Endometrium (tissue), 2 donors: ENCODE data around the gene UGT1A6.
"Not testable (repeated sequence)": the region's sequence is repeated elsewhere in the genome, so short reads cannot be mapped to it uniquely, and the experiment has no call there.

Experiments used
- FAIRE-seq: peaks from 2 replicates; lab custom pipeline; 2012; peaks lifted over from hg19 to GRCh38; lab: Jason Lieb, UNC
- donor health status: control.
- donor health status: control.

The UGT1A6 gene

DNA sequence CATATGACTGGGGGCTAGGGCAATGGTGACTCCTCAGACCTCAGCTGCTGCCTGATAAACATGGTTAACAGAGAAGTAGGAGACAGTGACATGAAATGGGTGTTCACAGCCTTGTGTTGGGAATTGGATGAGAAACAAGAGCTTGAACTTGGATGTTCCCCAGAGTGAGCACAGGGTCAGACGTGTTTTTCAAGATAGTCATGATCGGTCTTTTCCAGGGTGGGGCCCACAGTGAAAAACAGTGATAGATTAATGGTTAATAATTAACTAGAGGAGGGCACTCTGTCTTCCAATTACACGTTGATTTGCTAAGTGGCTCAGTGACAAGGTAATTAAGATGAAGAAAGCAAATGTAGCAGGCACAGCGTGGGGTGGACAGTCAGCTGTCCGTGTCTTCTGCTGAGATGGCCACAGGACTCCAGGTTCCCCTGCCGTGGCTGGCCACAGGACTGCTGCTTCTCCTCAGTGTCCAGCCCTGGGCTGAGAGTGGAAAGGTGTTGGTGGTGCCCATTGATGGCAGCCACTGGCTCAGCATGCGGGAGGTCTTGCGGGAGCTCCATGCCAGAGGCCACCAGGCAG lies 36.1 kb downstream of the UGT1A6 start, which contains the start of gene UGT1A3:
UGT1A3 (plus strand) TSS at position 320 of the 579 bp plus-strand sequence; CDS start at position 405, 85 bp downstream.
- FAIRE-seq: no peak

DNA sequence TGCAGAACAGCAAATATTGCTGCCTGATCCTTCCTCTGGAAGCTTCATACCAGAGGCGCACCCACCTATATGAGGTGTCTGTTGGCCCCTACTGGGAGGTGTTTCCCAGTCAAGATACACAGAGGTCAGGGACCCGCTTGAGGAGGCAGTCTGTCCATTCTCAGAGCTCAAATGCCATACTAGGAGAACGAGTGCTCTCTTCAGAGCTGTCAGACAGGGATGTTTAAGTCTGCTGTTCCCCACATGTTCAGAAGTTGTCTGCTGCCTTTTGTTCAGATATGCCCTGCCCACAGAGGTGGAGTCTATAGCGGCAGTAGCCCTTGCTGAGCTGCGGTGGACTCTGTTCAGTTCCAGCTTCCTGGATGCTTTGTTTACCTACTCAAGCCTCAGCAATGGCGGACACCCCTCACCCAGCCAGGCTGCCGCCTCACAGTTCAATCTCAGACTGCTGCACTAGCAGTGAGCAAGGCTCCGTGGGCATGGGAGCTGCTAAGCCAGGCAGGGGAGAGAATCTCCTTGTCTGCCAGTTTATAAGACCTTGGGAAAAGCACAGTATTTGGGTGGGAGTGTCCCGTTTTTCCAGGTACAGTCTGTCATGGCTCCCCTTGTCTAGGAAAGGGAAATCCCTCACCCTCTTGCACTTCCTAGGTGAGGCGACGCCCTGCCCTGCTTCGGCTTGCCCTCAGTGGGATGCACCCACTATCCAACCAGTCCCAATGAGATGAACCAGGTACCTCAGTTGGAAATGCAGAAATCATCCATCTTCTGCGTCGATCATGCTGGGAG lies 44.4 kb downstream of the UGT1A6 start:
- not testable (repeated sequence) for FAIRE-seq

DNA sequence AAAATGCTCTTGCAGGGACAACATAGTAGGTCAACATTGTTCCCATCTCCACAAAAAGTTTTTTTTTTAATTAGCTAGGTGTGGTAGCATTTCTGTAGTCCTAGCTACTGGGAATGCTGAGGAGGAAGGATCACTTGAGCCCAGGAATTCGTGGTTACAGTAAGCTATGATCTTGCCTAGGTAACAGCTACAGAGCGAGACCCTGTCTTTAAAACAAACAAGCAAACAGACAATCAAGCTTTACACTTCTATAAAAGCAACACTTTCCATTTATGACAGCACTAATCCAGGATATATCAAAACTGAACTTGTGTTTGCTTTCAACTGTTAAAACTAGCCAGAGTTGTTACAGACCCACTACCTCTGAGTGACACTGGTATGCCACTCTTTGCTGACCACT lies 48.2 kb downstream of the UGT1A6 start:
- no peak for FAIRE-seq

DNA sequence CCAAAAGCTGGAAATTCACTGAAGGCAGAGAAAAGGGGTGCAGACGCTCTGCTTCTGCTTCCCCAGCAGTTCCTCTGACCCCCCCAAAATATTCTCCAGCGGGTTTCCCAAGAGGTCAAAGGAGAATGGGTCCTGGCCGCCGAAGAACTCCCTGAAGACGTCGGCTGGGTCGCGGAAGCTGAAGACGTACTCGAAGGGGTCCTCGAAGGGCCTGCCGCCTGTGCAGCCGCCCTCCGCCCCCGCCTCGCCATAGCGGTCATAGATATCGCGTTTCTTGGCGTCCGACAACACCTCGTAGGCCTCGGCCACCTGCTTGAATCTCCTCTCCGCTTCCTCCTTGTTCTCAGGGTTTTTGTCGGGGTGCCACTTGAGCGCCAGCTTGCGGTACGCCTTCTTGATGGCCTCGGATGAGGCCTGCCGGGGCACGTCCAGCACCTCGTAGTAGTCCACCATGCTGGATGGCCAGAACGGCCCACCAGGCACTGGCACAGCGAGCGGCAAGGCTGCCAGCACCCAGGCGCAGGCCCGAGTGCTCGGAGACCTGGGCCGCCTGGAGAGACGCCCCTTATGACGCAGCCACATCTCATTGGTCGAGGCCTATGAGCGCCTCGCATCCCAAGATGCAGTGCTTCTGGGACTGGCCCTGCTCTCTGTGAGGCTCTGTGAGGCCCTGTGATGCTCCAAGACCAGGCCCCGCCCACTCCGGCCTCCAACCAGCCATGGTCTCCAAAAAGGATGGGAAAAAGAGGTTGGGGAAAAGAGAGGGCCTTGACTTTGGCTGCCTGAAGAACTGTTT lies 51.0 kb downstream of the UGT1A6 start:
- no peak for FAIRE-seq

- FAIRE-seq: no peak
These were observed 52.5 kb downstream of the UGT1A6 start for GRCh38 chr2:233745073-233745755.

- FAIRE-seq: not testable (repeated sequence)
These were observed 53.1 kb downstream of the UGT1A6 start for GRCh38 chr2:233745838-233746237.

GRCh38 chr2:233746475-233747282 lies 54.0 kb downstream of the UGT1A6 start:
- FAIRE-seq: no peak

DNA sequence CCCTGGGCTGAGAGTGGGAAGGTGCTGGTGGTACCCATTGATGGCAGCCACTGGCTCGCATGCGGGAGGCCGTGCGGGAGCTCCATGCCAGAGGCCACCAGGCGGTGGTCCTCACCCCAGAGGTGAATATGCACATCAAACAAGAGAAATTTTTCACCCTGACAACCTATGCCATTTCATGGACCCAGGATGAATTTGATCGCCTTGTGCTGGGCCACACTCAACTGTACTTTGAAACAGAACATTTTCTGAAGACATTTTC lies 54.5 kb downstream of the UGT1A6 start:
- no peak for FAIRE-seq

DNA sequence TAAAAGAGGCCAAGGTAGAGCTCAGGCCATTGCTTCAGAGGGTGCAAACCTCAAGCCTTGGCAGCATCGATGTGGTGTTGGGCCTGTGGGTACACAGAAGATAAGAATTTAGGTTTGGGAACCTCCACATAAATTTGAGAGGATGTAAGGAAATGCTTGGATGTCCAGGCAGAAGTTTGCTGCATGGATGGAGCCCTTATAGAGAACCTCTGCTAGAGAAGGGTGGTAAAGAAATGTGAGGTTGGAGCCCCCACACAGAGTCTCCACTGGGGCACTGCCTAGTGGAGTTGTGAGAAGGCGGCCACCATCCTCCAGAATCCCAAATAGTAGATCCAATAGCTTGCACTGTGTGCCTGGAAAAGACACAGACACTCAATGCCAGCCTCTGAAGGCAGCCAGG lies 58.0 kb downstream of the UGT1A6 start:
- FAIRE-seq: not testable (repeated sequence)

GRCh38 chr2:233751212-233752009 lies 58.7 kb downstream of the UGT1A6 start:
- FAIRE-seq: not testable (repeated sequence)

DNA sequence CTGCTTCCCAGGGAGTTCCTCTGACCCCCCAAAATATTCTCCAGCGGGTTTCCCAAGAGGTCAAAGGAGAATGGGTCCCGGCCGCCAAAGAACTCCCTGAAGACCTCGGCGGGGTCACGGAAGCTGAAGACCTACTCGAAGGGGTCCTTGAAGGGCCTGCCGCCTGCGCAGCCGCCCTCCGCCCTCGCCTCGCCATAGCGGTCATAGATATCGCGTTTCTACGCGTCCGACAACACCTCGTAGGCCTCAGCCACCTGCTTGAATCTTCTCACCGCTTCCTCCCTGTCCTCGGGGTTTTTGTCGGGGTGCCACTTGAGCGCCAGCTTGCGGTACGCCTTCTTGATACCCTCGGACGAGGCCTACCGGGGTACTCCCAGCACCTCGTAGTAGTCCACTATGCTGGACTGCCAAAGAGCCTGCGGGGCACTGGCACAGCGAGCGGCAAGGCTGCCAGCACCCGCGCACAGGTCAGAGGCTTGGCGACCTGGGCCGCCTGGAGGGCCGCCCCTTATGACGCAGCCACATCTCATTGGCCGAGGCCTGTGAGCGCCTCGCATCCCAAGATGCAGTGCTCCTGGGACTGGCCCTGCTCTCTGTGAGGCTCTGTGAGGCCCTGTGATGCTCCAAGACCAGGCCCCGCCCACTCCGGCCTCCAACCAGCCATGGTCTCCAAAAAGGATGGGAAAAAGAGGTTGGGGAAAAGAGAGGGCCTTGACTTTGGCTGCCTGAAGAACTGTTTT lies 62.4 kb downstream of the UGT1A6 start:
- no peak for FAIRE-seq

DNA sequence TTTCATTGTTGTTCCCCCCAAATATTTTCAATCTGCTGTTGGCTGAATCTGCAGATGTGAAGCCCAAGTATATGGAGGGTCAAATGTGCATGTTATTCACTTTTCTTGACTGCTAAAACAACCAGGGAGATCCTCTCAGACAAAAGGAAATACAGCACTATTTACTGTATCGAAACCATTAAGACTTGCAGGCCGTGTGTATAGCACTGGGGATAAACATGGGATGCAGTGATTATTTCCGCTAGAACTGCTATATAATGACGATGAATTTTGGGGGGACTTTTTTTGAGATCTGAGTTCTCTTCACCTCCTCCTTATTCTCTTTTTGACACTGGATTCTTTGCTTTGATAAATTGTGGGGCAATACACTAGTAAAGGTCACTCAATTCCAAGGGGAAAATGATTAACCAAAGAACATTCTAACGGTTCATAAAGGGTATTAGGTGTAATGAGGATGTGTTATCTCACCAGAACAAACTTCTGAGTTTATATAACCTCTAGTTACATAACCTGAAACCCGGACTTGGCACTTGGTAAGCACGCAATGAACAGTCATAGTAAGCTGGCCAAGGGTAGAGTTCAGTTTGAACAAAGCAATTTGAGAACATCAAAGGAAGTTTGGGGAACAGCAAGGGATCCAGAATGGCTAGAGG lies 63.9 kb downstream of the UGT1A6 start:
- no peak for FAIRE-seq

- no peak for FAIRE-seq
These were observed 65.5 kb downstream of the UGT1A6 start for GRCh38 chr2:233758141-233758540.

DNA sequence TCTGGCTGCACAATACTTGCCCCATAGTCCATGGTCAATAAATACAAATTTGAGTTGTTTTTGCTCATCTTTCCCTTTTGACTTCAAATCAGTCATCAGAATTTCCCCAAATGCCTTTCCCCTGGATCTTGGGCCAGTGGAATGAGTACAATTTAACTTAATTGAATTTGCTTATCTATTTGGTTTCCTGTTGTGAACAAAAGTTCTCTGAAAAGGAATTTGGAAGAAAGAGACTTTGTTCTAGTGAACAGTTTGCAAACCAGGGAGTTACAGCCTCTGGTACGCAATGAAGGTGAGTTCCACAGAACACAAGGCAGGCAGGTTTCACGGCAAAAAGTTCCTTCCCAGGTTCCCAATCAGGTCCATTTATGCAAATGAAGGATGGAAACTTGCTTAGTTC lies 66.2 kb downstream of the UGT1A6 start:
- FAIRE-seq: no peak

- no peak for FAIRE-seq
These were observed 67.4 kb downstream of the UGT1A6 start, which contains the start of gene UGT1A1 for GRCh38 chr2:233760043-233760442. UGT1A1 (plus strand) TSS chr2:233760270; CDS start chr2:233760288, 18 bp downstream.

DNA sequence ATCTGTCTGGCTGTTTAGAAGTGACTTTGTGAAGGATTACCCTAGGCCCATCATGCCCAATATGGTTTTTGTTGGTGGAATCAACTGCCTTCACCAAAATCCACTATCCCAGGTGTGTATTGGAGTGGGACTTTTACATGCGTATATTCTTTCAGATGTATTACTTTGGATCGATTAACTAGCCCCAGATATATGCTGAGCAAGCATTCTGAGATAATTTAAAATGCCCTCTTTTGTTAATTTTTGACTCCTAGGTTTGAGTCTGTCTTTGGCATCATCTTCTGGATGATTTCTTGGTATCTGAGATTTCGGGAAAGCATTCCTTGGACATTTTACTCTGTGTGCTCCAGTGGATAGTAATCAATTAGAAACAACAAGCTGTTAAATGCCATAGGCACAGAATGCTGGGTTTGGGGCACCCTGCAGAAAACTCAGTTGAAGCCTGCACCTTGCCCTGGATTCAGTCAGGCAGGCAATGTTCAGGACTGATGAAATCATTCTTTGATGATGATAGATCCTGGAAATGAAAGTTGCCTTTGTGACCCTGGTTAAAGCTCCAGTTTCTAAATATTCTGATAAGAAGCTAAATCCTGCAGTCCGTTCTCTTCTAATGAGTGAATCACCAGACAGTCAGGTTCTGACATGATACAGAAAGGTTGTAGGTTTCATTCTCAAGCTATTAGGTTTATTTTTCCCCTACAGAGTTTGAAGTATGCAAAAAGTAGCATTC lies 68.5 kb downstream of the UGT1A6 start:
- no peak for FAIRE-seq

GRCh38 chr2:233764264-233764663 lies 71.6 kb downstream of the UGT1A6 start:
- FAIRE-seq: no peak

GRCh38 chr2:233764761-233765160 lies 72.1 kb downstream of the UGT1A6 start:
- no peak for FAIRE-seq

DNA sequence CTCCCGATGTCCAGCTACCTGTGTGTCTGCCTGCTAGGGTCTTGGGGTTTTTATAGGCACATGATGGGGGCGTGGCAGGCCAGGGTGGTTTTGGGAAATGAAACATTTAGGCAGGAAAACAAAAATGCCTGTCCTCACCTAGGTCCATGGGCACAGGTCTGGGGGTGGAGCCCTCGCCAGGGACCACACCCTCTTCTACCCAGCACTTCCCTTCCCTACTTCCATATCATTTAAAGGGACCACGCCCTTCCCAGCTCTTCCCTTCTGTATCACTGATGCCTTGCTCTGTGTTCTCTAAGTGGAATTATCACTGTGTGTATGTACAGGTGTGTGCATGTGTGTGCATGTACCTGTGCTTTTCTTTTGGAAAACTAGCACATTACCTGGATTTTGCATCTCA lies 73.7 kb downstream of the UGT1A6 start:
- no peak for FAIRE-seq
